ENCODE measurements around the gene CASP1. TPM values are rescaled to one million over a fixed set of nuclear protein-coding genes. Genes with fewer than 3 reads are reported as not detected.

Gene CASP1
- total and polyA plus RNA-seq, 2 experiments from 2014 or later, result 0.12 TPM; not detected in 1

DNA sequence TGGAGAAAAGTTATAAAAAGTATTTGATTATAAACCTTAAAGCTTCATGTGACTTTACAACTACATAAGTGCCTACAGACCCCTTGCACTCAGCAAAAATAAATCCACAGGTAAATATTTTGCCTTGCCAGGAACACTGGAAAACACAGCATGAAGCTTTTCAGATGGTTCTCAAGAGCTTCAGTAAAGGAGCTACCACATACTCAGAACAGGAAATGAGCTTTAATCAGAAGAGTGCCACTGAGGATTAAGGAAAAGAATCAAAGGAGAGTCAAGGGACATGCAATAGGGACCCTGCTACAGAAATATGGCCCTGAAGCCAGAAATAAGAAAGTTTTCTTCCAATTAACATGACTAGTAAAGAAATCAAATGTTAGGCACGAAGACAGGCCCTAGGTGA is 1.2 kb downstream of the CASP1 start:
- TF ChIP-seq, protein P1, sequence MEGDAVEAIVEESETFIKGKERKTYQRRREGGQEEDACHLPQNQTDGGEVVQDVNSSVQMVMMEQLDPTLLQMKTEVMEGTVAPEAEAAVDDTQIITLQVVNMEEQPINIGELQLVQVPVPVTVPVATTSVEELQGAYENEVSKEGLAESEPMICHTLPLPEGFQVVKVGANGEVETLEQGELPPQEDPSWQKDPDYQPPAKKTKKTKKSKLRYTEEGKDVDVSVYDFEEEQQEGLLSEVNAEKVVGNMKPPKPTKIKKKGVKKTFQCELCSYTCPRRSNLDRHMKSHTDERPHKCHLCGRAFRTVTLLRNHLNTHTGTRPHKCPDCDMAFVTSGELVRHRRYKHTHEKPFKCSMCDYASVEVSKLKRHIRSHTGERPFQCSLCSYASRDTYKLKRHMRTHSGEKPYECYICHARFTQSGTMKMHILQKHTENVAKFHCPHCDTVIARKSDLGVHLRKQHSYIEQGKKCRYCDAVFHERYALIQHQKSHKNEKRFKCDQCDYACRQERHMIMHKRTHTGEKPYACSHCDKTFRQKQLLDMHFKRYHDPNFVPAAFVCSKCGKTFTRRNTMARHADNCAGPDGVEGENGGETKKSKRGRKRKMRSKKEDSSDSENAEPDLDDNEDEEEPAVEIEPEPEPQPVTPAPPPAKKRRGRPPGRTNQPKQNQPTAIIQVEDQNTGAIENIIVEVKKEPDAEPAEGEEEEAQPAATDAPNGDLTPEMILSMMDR (IDR thresholded peaks at IDR 0.05; ENCODE audit: low read depth, low read length), result no peak

DNA sequence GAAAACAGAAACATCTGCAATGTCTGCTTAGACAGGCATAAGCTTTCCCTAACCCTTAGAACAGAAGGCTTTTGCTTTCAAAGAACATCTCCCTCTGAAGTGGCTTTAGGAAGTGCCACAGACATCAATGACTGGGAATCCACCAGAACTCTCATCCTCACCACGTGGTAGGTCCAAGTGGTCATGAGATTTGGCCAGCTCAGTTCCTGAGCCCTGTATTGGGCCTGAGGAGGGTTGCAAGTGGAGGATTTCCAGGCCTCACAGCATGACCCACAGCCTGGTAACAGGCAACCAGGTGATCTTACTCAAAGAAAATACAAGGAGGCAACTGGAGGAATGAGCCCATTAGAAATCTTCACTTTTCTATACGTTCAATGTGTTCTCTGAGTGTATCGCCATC is 1.6 kb downstream of the CASP1 start:
- TF ChIP-seq, protein P1 (IDR thresholded peaks at IDR 0.05; ENCODE audit: low read depth, low read length), result no peak
- Histone ChIP-seq H3K4me3 (no peak overlapping the region), H3K27me3 (no peaks in the 10 kb centered on the region), H3K36me3 (no peaks in the 10 kb centered on the region), H3K4me1 (ENCODE audit: low read depth) (no peaks in the 10 kb centered on the region), H3K27ac (no peak overlapping the region), H3K9me3 (ENCODE audit: low read depth) (no peaks in the 10 kb centered on the region)
- no peak for DNase-seq (ENCODE audit: low read depth in 1 of 2, low spot score in 1 of 2)

More for the DNA sequence above, 1.2 kb downstream of the CASP1 start:
- Histone ChIP-seq H3K36me3 (no peaks in the 10 kb centered on the region), H3K4me1 (ENCODE audit: low read depth) (no peaks in the 10 kb centered on the region), H3K27me3 (no peaks in the 10 kb centered on the region), H3K4me3 (no peak overlapping the region), H3K9me3 (ENCODE audit: low read depth) (no peaks in the 10 kb centered on the region), H3K27ac (no peak overlapping the region)
- DNase-seq (ENCODE audit: low read depth in 1 of 2, low spot score in 1 of 2), result no peak

- Histone ChIP-seq H3K27me3 (no peaks in the 10 kb centered on the region), H3K9me3 (ENCODE audit: low read depth) (no peaks in the 10 kb centered on the region), H3K4me1 (ENCODE audit: low read depth) (peaks cover 1% of the 10 kb centered on the region), H3K36me3 (no peaks in the 10 kb centered on the region), H3K27ac (no peak overlapping the region), H3K4me3 (no peak overlapping the region)
- no peak for DNase-seq (ENCODE audit: low read depth in 1 of 2, low spot score in 1 of 2)
- TF ChIP-seq, protein P1 (IDR thresholded peaks at IDR 0.05; ENCODE audit: low read depth, low read length), result no peak
Measured at GRCh38 chr11:105032495-105032894, 2.4 kb downstream of the CASP1 start.

- Histone ChIP-seq H3K4me3 (no peak overlapping the region), H3K27ac (no peak overlapping the region), H3K27me3 (no peaks in the 10 kb centered on the region), H3K9me3 (ENCODE audit: low read depth) (no peaks in the 10 kb centered on the region), H3K36me3 (no peaks in the 10 kb centered on the region), H3K4me1 (ENCODE audit: low read depth) (peaks cover 6% of the 10 kb centered on the region)
- TF ChIP-seq, protein P1 (IDR thresholded peaks at IDR 0.05; ENCODE audit: low read depth, low read length), result no peak
- DNase-seq (ENCODE audit: low read depth in 1 of 2, low spot score in 1 of 2), result no peak
Measured at GRCh38 chr11:105027678-105028077, 7.3 kb downstream of the CASP1 start.

DNA sequence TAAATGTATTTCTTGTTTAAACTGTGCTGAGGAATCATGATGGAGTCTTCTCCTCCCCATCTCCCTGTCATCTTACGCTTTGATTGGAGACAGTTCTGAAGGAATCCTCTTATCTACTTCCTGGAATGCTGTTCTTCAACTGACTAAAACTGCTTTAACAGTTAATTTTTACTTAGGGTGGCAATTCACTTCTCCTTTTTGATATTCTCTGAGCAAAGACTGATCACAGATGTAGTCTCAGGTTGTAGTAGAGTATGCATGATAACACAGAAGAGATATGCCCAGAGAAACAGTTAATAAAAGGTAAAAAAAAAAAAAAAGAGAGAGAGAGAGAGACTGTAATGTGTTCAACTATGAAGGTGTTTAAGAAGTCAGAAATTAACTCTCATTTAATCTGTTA is 10.6 kb downstream of the CASP1 start:
- Histone ChIP-seq H3K9me3 (ENCODE audit: low read depth) (no peaks in the 10 kb centered on the region), H3K27ac (no peak overlapping the region), H3K4me3 (no peak overlapping the region), H3K27me3 (no peaks in the 10 kb centered on the region), H3K4me1 (ENCODE audit: low read depth) (peaks cover 6% of the 10 kb centered on the region), H3K36me3 (no peaks in the 10 kb centered on the region)
- TF ChIP-seq, protein P1 (IDR thresholded peaks at IDR 0.05; ENCODE audit: low read depth, low read length), result no peak
- DNase-seq (ENCODE audit: low read depth in 1 of 2, low spot score in 1 of 2), result no peak

DNA sequence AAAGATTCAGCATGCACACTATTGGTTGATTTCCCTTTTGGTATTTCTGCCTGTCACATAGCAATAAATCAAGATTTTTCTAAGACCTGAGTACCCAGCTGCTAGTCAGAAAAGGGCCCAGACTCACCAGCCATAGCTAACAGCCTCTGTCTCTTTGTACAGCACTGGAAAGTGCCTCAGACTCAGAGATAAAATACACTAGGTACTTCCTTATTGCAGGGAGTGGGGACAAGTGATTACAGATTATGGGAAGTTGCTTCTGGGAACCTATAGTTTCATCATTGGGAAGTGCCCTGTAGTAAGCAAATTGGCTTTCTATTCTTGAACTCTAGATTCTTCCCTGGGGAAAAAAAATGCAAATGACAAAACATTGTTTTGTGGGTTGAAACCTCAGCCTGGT is 11.9 kb downstream of the CASP1 start, which contains the start of gene CASP5:
Gene CASP5 (minus strand): TSS at position 166 of the 400 bp plus-strand sequence. CDS start 32 bp downstream, at position 134.
- H3K27me3 ChIP-seq, result no peaks in the 10 kb centered on the region
- peaks cover 6% of the 10 kb centered on the region for H3K4me1 ChIP-seq (ENCODE audit: low read depth)
- no peaks in the 10 kb centered on the region for H3K36me3 ChIP-seq
- TF ChIP-seq, protein P1 (IDR thresholded peaks at IDR 0.05; ENCODE audit: low read depth, low read length), result no peak
- H3K27ac ChIP-seq, result no peak within 1 kb of the TSS
- no peak for DNase-seq (ENCODE audit: low read depth in 1 of 2, low spot score in 1 of 2)
- no peak within 1 kb of the TSS for H3K4me3 ChIP-seq
- H3K9me3 ChIP-seq (ENCODE audit: low read depth), result no peaks in the 10 kb centered on the region
